Measurements from ENCODE around the gene OCLN.
"Not testable (repeated sequence)": the region's sequence is repeated elsewhere in the genome, so short reads cannot be mapped to it uniquely, and the experiment has no call there.

The OCLN gene

GRCh38 chr5:69530561-69531405 is 38.2 kb downstream of the OCLN start:
- DNase-seq = no peak

GRCh38 chr5:69531406-69531801 is 38.8 kb downstream of the OCLN start:
- DNase-seq = no peak

- DNase-seq = not testable (repeated sequence)
Observed at GRCh38 chr5:69537911-69538310, 45.3 kb downstream of the OCLN start.

DNA sequence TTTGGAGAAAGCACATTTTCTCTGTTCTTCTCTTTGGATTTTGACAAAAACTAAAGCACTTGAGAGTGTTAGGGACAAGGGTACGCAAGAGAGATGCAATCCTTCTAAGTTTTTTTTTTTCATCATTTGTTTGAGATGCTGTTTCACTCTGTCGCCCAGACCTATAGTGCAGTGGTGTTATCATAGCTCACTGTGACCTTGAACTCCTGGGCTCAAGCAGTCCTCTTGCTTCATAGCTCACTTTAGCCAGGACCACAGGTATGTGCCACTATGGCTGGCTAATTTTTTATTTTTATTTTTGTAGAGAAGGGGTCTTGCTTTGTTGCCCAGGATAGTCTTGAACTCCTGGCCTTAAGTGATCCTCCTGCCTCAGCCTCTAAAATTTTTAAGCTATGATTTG is 46.1 kb downstream of the OCLN start:
- not testable (repeated sequence) for DNase-seq

DNA sequence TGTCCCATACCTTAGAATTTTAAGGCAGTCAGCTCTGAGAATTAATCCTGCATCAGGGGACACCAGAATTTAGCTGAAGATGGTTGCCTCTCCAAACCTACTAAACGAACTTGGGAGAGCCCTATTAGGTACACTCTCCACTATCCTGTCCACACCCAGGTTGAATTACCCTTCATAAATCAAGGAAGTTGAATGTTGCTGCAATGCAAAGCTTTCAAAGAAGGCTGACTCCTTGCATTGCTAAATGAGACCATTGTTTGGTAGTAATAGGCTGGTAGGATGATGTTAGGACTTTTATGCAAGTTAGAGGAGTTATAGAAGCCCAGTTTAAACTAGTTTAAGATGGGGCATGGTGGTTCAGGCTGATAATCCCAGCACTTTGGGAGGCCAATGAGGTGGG is 48.8 kb downstream of the OCLN start:
- not testable (repeated sequence) for DNase-seq

DNA sequence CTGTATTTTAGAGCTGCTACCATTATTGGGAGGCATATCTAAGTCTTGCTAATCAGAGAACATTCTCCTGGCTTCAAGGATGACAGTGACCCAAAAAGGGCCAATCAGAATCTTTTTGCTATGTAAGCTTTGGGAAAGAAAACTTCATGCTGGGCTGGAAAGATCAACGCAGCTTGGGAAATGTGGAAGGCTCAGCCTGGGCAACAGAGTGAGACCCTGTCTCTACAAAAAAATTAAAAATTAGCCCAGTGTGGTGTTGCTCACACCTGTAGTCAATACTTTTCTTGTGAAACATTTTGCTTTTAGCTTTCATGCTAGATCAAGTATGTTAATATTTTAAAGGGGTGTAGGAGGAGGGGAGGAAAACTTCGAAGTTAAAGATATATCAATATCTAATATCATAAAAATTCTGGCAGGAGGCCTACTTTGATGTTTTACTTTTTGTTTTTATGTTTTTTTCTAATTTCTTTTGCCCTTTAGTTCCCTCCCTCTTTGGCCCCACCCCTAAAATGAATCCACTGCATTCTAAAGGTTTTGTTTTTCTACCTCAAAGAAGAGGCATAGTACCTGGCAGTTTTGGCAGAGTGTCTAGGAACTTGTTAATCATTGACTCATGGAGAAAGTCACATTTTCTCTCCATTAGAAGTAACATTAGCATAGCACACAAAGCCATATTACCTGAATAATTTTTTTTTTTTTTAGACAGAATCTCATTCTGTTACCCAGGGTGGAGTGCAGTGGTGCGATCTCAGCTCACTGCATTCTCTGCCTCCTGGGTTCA is 50.4 kb downstream of the OCLN start:
- not testable (repeated sequence) for DNase-seq

DNA sequence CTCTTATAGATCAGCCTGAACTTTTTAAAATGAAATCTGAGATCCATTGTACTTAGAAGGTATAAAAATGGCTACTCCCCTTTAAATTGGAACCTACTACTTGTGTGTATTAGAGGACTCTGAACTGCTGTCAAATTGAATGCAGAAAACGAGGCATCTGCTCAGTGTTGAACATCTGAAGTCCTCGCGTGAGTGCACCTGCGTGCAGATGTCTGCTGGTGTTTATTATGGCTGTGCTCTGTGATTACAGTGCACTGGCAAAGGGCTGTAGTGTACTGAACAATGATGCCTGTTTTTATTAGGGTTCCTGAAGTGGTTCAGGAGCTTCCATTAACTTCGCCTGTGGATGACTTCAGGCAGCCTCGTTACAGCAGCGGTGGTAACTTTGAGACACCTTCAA is 52.0 kb downstream of the OCLN start:
- not testable (repeated sequence) for DNase-seq

DNA sequence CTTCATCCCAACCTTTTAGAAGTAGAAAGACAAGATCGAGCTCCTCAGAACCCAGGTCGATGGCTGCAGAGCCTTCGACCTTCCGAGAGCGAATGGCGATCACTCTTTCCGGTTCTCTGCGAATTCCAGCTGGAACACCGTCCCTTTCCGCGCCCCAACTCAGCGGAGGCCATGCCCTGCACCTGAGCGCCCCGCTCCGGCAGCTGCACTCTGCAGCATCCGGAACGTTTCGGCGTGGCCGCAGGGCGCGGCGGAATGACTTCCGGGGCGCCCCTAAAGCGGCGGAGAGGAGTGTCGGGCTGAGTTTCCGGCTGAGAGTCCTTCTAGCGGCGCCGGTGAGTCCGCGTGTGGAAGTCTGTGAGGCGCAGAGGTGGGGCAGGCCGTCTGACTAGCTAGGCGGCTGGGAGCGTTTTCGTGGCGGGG is 67.3 kb downstream of the OCLN start, which contains the start of gene GTF2H2C:
Gene GTF2H2C (plus strand): TSS at position 284 of the 423 bp plus-strand sequence. CDS start 4,942 bp downstream, outside the sequence.
- peak; percentile 87 for DNase-seq

DNA sequence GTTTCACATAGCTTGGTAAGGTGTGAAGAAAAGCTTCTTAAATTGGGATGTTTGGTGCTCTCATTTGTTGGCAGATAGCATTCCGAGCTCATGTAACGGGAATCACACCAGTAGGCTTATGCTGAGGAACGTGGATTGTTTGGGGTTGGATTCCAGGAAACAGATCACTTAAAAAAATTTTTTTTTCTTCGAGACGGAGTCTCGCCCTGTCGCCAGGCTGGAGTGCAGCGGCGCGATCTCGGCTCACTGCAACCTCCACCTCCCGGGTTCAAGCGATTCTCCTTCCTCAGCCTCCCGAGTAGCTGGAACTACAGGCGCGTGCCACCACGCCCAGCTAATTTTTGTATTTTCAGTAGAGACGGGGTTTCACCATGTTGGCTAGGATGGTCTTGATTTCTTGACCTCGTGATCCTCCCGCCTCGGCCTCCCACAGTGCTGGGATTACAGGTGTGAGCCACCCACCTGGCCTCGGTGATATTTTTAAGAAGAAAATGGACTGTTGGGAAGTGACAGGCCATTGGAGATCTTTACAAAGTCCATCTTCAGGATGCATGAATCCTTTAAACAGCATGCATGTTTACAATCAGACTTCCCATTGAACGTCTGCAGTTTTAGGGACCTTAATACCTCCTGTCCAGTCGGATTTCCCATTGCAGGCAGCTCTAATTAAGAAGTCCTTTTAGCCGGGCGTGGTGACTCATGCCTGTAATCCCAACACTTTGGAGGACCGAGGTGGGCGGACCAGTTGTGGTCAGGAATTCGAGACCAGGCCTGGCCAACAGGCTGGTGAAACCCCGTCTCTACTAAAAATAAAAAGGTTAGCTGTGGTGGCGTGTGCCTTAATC is 68.2 kb downstream of the OCLN start:
- DNase-seq = peak; percentile 0

DNA sequence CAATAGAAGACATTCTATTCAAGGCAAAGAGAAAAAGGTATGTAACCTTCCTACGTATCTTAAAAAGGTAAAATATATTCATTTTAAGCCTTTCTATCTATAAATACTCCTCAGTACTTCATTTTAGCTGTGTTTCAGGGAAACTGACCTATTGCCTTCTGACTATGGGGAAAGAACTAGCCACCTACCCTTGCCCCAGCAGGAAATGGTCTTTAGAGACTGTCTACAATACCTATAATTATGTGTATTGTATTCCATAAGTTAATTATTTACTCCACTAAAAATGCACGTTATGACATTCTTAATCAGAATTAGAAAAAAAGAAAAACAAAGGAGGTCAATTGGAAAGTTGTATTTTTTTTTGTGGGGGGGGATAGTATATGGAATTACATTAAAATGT is 73.6 kb downstream of the OCLN start:
- not testable (repeated sequence) for DNase-seq

- DNase-seq = not testable (repeated sequence)
Observed at GRCh38 chr5:69568072-69568471, 75.5 kb downstream of the OCLN start.

GRCh38 chr5:69583356-69583755 is 90.8 kb downstream of the OCLN start:
- DNase-seq = not testable (repeated sequence)

- DNase-seq = not testable (repeated sequence)
Observed at GRCh38 chr5:69596114-69596840, 103.7 kb downstream of the OCLN start.

- not testable (repeated sequence) for DNase-seq
Observed at GRCh38 chr5:69601947-69602346, 109.4 kb downstream of the OCLN start.

GRCh38 chr5:69606839-69607238 is 114.2 kb downstream of the OCLN start:
- not testable (repeated sequence) for DNase-seq
